Lung (tissue), 12 donors: ENCODE measurements around the gene PERP. TPM values are rescaled to one million over a fixed set of nuclear protein-coding genes. Genes with fewer than 3 reads are reported as not detected.

Experiments used
- ATAC-seq: fragments of 200-7000 bp; cut with Tn5 transposase; one replicate; pipeline ENCODE4 v1.9.1; 2020; ENCODE audit warnings: moderate number of reproducible peaks; ENCODE audit not compliant: insufficient read depth, low FRiP score
- DNase-seq, 3 donors: peaks; one replicate each; pipeline ENCODE4 v3.0.0-alpha.2; 2013 to 2017
- H3K27ac ChIP-seq, 2 donors: one replicate each; pipeline ENCODE4 v1.5.1; 2013; ENCODE audit warnings: mild to moderate bottlenecking in 2 of 2, moderate library complexity in 2 of 2, control low read depth in 1 of 2, inconsistent platforms in 1 of 2, low read depth in 1 of 2, low read length in 1 of 2
- H3K27me3 ChIP-seq, 3 donors: one replicate each; pipeline ENCODE4 v1.5.1; 2013; ENCODE audit warnings: low read length in 2 of 3; ENCODE audit not compliant: control insufficient read depth in 3 of 3, insufficient read depth in 3 of 3
- H3K36me3 ChIP-seq, 4 donors: one replicate each; pipeline ENCODE4 v1.5.1; 2013; ENCODE audit warnings: low read length in 4 of 4, mild to moderate bottlenecking in 1 of 4, moderate library complexity in 1 of 4; ENCODE audit not compliant: control insufficient read depth in 4 of 4, insufficient read depth in 4 of 4
- H3K4me1 ChIP-seq, 5 donors: one replicate each; pipeline ENCODE4 v1.5.1; 2013; ENCODE audit warnings: low read length in 5 of 5, mild to moderate bottlenecking in 2 of 5, moderate library complexity in 1 of 5; ENCODE audit not compliant: control insufficient read depth in 5 of 5, insufficient read depth in 5 of 5
- H3K4me3 ChIP-seq: one replicate; pipeline ENCODE4 v1.5.1; 2013; ENCODE audit warnings: mild to moderate bottlenecking, control low read depth, moderate library complexity
- H3K9ac ChIP-seq, 2 donors: one replicate each; pipeline ENCODE4 v1.5.1; 2013; ENCODE audit warnings: low read length in 2 of 2, control low read depth in 1 of 2; ENCODE audit not compliant: insufficient read depth in 1 of 2
- H3K9me3 ChIP-seq, 4 donors: one replicate each; pipeline ENCODE4 v1.5.1; 2013; ENCODE audit warnings: low read length in 3 of 4, mild to moderate bottlenecking in 1 of 4, moderate library complexity in 1 of 4; ENCODE audit not compliant: control insufficient read depth in 4 of 4, insufficient read depth in 3 of 4
- whole genome bisulfite sequencing, 2 donors: extraction: QIAGEN DNeasy Blood & Tissue Kit; methylation state at CpG; one replicate each; pipeline ENCODE4 v1.1.7; 2013; 5-methylcytosine and 5-hydroxymethylcytosine counted together
- polyA plus RNA-seq, 2 donors: library from polyadenylated mRNA; stranded (reverse); fragments of 200-250 nt; gene quantifications; one replicate each; pipeline ENCODE4 v1.2.1, GENCODE V29; 2013
- total RNA-seq, 2 donors: library from RNA; depleted of rRNA in 1 of 2; stranded (reverse); fragments of >200 nt in 1 of 2; gene quantifications; one replicate each; pipeline ENCODE4 v1.2.1, GENCODE V29; 2014 to 2021
- TF ChIP-seq, protein P1 (sequence below): IDR thresholded peaks from 2 replicates; pipeline ENCODE4 v1.5.1; 2012; ENCODE audit warnings: mild to moderate bottlenecking; ENCODE audit errors: control extremely low read depth, extremely low read depth
- donor health status: control.
- donor health status: control.
- donor health status: Bipolar disorder and iron deficiency.
- donor health status: healthy.
- donor health status: DM: yes; HTN: yes; CAD: no.

The PERP gene
- total and polyA plus RNA-seq, 4 donors, result 22.4 to 32.6 (median 27.5) TPM

DNA sequence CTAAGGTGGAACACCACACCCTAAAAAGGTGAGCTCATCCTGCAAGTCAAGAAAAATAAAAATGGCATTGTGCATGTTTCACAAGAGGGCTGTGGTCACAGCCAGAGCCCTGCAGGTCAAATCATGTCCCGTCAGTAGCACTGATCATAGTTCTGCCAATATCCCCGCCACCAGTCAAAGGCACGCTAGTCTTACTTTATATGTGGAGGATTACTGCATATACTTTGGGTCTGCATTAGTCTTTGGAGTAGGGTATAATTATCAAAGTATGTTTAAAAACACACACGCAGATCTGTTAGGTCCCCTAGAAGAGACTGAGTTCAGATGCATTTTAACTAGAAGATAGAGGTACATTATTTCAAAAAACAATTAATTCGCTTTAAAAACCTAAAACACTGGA, 1.8 kb downstream of the PERP start:
- Histone ChIP-seq H3K27me3 (peaks cover 0 to 44% (median 24%) of the 10 kb centered on the region in 3 donors), H3K9ac (no peak overlapping the region), H3K9me3 (peaks cover 0 to 3% (median 0%) of the 10 kb centered on the region in 4 donors), H3K36me3 (peaks cover 0 to 1% (median 0%) of the 10 kb centered on the region in 4 donors), H3K4me3 (no peak overlapping the region), H3K27ac (peak overlapping the region in 1 of 2 donors; percentile 83), H3K4me1 (peaks cover 0 to 5% (median 0%) of the 10 kb centered on the region in 5 donors)
- TF ChIP-seq, protein P1, sequence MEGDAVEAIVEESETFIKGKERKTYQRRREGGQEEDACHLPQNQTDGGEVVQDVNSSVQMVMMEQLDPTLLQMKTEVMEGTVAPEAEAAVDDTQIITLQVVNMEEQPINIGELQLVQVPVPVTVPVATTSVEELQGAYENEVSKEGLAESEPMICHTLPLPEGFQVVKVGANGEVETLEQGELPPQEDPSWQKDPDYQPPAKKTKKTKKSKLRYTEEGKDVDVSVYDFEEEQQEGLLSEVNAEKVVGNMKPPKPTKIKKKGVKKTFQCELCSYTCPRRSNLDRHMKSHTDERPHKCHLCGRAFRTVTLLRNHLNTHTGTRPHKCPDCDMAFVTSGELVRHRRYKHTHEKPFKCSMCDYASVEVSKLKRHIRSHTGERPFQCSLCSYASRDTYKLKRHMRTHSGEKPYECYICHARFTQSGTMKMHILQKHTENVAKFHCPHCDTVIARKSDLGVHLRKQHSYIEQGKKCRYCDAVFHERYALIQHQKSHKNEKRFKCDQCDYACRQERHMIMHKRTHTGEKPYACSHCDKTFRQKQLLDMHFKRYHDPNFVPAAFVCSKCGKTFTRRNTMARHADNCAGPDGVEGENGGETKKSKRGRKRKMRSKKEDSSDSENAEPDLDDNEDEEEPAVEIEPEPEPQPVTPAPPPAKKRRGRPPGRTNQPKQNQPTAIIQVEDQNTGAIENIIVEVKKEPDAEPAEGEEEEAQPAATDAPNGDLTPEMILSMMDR, result no peak
- 71 to 79% methylated on average over 5 of the region's 5 CpGs for WGBS, 2 donors
- ATAC-seq (no peak), DNase-seq (peak in 1 of 3 donors; percentile 16)

DNA sequence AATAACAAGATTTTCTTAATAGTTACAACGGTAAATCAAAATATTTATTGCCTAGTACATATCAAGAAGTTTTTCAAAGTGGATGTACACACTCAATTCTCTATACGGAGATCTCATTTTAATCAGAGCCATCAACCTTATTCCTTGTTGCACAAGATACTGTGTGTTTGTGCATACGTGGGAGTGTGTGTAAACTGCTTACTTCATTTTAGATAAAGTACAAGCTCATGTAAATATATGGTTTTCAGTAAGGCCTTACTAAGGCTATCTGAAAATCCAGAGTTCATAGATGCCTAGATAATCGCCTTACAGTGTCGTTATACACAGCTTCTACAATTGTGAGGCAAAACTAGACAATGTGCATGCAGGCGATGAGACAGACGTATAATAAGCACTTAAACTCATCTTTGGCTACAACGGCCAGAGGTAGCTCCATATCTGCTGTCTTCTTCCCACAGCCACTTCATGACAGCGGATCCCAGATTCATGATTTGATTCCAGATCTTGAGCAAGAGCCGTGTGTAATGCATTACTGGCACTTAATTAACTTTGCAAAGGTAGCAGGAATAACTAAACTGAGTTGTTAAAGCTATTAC, 2.5 kb downstream of the PERP start:
- peaks cover 0 to 44% (median 24%) of the 10 kb centered on the region in 3 donors for H3K27me3 ChIP-seq
- peak overlapping the region in 1 of 2 donors; percentile 4 for H3K27ac ChIP-seq
- peaks cover 0 to 5% (median 0%) of the 10 kb centered on the region in 5 donors for H3K4me1 ChIP-seq
- H3K4me3 ChIP-seq, result no peak overlapping the region
- no peak overlapping the region for H3K9ac ChIP-seq
- peaks cover 0 to 3% (median 0%) of the 10 kb centered on the region in 4 donors for H3K9me3 ChIP-seq
- peaks cover 0 to 1% (median 0%) of the 10 kb centered on the region in 4 donors for H3K36me3 ChIP-seq
- no peak for DNase-seq
- TF ChIP-seq, protein P1, result no peak
- WGBS, 2 donors, result 77 to 89% methylated on average over 10 of the region's 10 CpGs
- ATAC-seq, result no peak

DNA sequence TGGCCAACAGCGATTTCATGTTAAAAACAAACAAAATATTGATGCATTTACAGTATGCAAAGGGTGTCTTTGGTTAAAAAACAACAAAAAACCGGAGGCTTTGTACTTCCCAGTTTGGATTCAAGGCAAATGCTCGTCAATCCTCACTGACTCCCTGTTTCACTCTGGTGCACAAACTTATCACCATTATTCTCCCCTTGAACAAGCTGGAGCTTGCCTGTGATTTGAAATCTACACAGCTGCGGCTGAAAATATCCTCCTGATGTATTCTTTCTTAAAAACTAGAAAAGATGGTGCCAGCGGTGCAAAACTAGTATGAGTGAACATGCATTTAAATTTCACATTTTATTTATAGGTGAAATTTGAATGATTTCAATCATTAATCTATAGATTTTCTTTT, 3.3 kb downstream of the PERP start:
- TF ChIP-seq, protein P1, result no peak
- DNase-seq, result no peak
- H3K36me3 ChIP-seq, result peaks cover 0 to 1% (median 0%) of the 10 kb centered on the region in 4 donors
- no peak for ATAC-seq
- peak overlapping the region in 1 of 2 donors; percentile 32 for H3K9ac ChIP-seq
- WGBS, 2 donors, result 85 to 88% methylated on average over 5 of the region's 5 CpGs
- H3K9me3 ChIP-seq, result peaks cover 0 to 3% (median 0%) of the 10 kb centered on the region in 4 donors
- no peak overlapping the region for H3K27ac ChIP-seq
- H3K4me3 ChIP-seq, result no peak overlapping the region
- H3K27me3 ChIP-seq, result peaks cover 0 to 38% (median 24%) of the 10 kb centered on the region in 3 donors
- H3K4me1 ChIP-seq, result peaks cover 0 to 5% (median 0%) of the 10 kb centered on the region in 5 donors
